CD4-positive, alpha-beta memory T cell (primary cell): ENCODE results near the gene RADX. TPM values are rescaled to one million over a fixed set of nuclear protein-coding genes. Genes with fewer than 3 reads are reported as not detected.
A peak's percentile ranks its signal among the peaks of the same experiment; 100 is the strongest.
"Not testable (repeated sequence)": the region's sequence is repeated elsewhere in the genome, so short reads cannot be mapped to it uniquely, and the experiment has no call there.

Experiments used
- CTCF ChIA-PET: fragments of 350-600 bp; sonication (Branson Sonifier 250); formaldehyde crosslinking; loops from one replicate; lab custom pipeline; 2021; ENCODE audit warnings: inconsistent platforms; ENCODE audit not compliant: partially characterized antibody; lab: Charles Lee
- POLR2A ChIA-PET: fragments of 350-600 bp; sonication (Branson Sonifier 250); formaldehyde crosslinking; loops from one replicate; lab custom pipeline; 2021; ENCODE audit not compliant: partially characterized antibody; lab: Charles Lee
- DNase-seq, 5 donors: peaks; one replicate each; pipeline versions ENCODE4 v3.0.0 to v3.0.0-alpha.2; 2020 to 2022; ENCODE audit warnings: mixed read lengths in 1 of 5
- H3K27ac ChIP-seq: one replicate; pipeline ENCODE4 v1.7.0; 2013; ENCODE audit warnings: low read depth, low read length
- H3K27me3 ChIP-seq: 2 replicates; pipeline ENCODE4 v1.7.0; 2013; ENCODE audit warnings: mild to moderate bottlenecking, low read length, moderate library complexity; ENCODE audit not compliant: insufficient read depth
- H3K36me3 ChIP-seq: 2 replicates; pipeline ENCODE4 v1.7.0; 2013; ENCODE audit warnings: mild to moderate bottlenecking, low read length, moderate library complexity; ENCODE audit not compliant: insufficient read depth
- H3K4me1 ChIP-seq: 2 replicates; pipeline ENCODE4 v1.7.0; 2013; ENCODE audit warnings: mild to moderate bottlenecking, low read length, moderate library complexity; ENCODE audit not compliant: insufficient read depth
- H3K4me3 ChIP-seq, 2 donors: one replicate each; pipeline ENCODE4 v1.7.0; 2013; ENCODE audit warnings: low read length in 2 of 2, mild to moderate bottlenecking in 1 of 2
- H3K9me3 ChIP-seq, 2 donors: one replicate each; pipeline ENCODE4 v1.7.0; 2013; ENCODE audit warnings: low read length in 2 of 2, control low read depth in 1 of 2; ENCODE audit not compliant: control insufficient read depth in 1 of 2
- H3K27ac Mint-ChIP-seq, 7 donors: one replicate each; pipeline ENCODE4 v1.8.0; 2020 to 2021; ENCODE audit warnings: mixed read lengths in 7 of 7, mild to moderate bottlenecking in 6 of 7, inconsistent platforms in 3 of 7, moderate library complexity in 3 of 7
- H3K27me3 Mint-ChIP-seq, 2 donors: one replicate each; pipeline ENCODE4 v1.8.0; 2020 to 2021; ENCODE audit warnings: mixed read lengths in 2 of 2
- H3K36me3 Mint-ChIP-seq, 2 donors: one replicate each; pipeline ENCODE4 v1.8.0; 2020 to 2021; ENCODE audit warnings: mixed read lengths in 2 of 2, inconsistent platforms in 1 of 2, mild to moderate bottlenecking in 1 of 2
- H3K4me1 Mint-ChIP-seq, 4 donors: one replicate each; pipeline ENCODE4 v1.8.0; 2020 to 2021; ENCODE audit warnings: mixed read lengths in 4 of 4, mild to moderate bottlenecking in 1 of 4
- H3K4me3 Mint-ChIP-seq, 8 donors: one replicate each; pipeline ENCODE4 v1.8.0; 2020 to 2021; ENCODE audit warnings: mixed read lengths in 8 of 8, mild to moderate bottlenecking in 7 of 8, moderate library complexity in 6 of 8, inconsistent platforms in 3 of 8
- H3K9me3 Mint-ChIP-seq, 8 donors: one replicate each; pipeline ENCODE4 v1.8.0; 2020 to 2021; ENCODE audit warnings: mixed read lengths in 8 of 8, mild to moderate bottlenecking in 5 of 8, inconsistent platforms in 3 of 8, moderate library complexity in 1 of 8
- intact Hi-C: fragments of 100-400 bp; cut with micrococcal nuclease; formaldehyde crosslinking; loops from one replicate; pipeline ENCODE4 v1.15.1; 2023
- polyA plus RNA-seq, 2 donors: library from polyadenylated mRNA; unstranded; fragments of 300-500 nt; fragmentation: Illumina TruSeq; gene quantifications; one replicate each; pipeline ENCODE4 v1.2.3, GENCODE V29; 2021
- total RNA-seq, 2 experiments: library from RNA; stranded (reverse); gene quantifications; one replicate each; pipeline ENCODE4 v1.2.3, GENCODE V29; 2021

RADX gene
- total and polyA plus RNA-seq, 4 experiments from 2014 or later: 2.4 to 16.2 (median 10.4) TPM

DNA sequence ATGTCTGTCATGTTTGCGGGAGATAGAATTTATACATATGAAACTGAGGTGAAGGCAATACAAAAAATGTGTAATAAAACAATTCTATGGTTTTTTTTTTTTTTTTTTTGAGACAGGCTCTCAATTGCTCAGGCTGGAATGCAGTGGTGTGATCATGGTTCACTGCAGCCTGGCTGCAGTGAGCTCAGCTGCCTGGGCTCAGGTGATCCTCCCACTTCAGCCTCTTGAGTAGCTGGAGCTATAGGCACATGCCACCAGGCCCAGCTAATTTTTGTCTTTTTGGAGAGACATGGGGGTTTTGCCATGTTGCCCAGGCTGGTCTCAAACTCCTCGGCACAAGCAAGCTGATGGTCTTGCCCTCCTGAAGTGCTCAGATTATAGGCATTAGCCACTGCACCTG is 10.1 kb downstream of the RADX start:
- Mint-ChIP-seq H3K4me1 (peaks cover 0 to 2% (median 0%) of the 10 kb centered on the region in 4 donors), H3K9me3 (no peaks in the 10 kb centered on the region), H3K27me3 (no peaks in the 10 kb centered on the region), H3K27ac (no peak overlapping the region), H3K4me3 (no peak overlapping the region), H3K36me3 (peaks cover 3 to 5% of the 10 kb centered on the region in 2 donors)
- POLR2A ChIA-PET: no interaction called here
- Histone ChIP-seq H3K9me3 (no peaks in the 10 kb centered on the region), H3K27me3 (no peaks in the 10 kb centered on the region), H3K36me3 (no peaks in the 10 kb centered on the region), H3K4me3 (no peak overlapping the region), H3K27ac (no peak overlapping the region), H3K4me1 (no peaks in the 10 kb centered on the region)
- CTCF ChIA-PET: no interaction called here
- DNase-seq: no peak
- intact Hi-C loops: no loop called here

DNA sequence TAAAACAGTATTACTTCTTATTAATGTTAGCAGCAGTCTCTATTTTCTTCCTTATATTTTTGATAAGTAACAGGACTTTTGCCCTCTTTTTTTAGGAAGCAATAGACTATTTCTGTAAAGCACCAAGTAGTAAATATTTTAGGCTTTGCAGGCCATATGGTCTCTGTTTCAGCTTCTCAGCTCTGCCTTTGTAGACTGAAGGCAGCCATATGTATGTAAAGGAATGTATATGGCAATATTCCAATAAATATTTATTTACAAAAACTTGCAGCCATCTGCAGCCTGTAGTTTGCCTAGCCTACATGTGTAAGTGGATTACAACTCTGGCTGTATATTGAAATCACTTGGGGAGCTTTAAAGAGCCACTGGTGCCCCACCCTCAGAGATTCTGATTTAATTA is 15.0 kb downstream of the RADX start:
- intact Hi-C loops: no loop called here
- DNase-seq: no peak
- Mint-ChIP-seq H3K4me1 (no peaks in the 10 kb centered on the region), H3K4me3 (no peak overlapping the region), H3K27ac (no peak overlapping the region), H3K27me3 (no peaks in the 10 kb centered on the region), H3K9me3 (no peaks in the 10 kb centered on the region), H3K36me3 (peaks cover 5% of the 10 kb centered on the region in 2 donors)
- Histone ChIP-seq H3K4me3 (no peak overlapping the region), H3K4me1 (no peaks in the 10 kb centered on the region), H3K27ac (no peak overlapping the region), H3K27me3 (no peaks in the 10 kb centered on the region), H3K9me3 (no peaks in the 10 kb centered on the region), H3K36me3 (no peaks in the 10 kb centered on the region)
- ChIA-PET POLR2A (no interaction called here), CTCF (no interaction called here)

DNA sequence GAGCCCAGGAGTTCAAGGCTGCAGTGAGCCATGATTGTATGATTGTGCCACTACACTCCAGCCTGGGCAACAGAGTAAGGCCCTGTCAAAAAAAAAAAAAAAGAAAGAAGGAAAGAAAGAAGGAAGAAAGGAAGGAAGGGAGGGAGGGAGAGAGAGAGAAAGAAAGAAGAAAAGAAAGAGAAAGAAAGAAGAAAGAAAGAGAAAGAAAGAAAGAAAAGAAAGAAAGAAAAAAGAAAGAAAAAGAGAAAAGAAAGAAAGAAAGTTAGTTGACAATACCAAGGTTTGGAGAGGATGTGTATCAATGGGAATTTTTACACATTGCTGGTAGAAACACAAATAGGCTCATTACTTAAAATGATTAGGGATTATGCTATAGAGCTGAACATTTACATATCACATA is 19.8 kb downstream of the RADX start:
- intact Hi-C loops: no loop called here
- Histone ChIP-seq H3K4me1 (no peaks in the 10 kb centered on the region), H3K27me3 (no peaks in the 10 kb centered on the region), H3K27ac (no peak overlapping the region), H3K9me3 (no peaks in the 10 kb centered on the region), H3K4me3 (no peak overlapping the region), H3K36me3 (no peaks in the 10 kb centered on the region)
- H3K9me3 Mint-ChIP-seq: no peaks in the 10 kb centered on the region
- CTCF ChIA-PET: interaction anchor here (0.6 to 1.6 kb wide), 2 partner anchors 12 to 195 kb away, joined by 3 read pairs; no protein-coding TSS in a partner anchor
- H3K27ac Mint-ChIP-seq: no peak overlapping the region
- DNase-seq: no peak
- H3K27me3 Mint-ChIP-seq: no peaks in the 10 kb centered on the region
- H3K4me1 Mint-ChIP-seq: no peaks in the 10 kb centered on the region
- no peak overlapping the region for H3K4me3 Mint-ChIP-seq
- POLR2A ChIA-PET: no interaction called here
- peaks cover 0 to 7% of the 10 kb centered on the region in 2 donors for H3K36me3 Mint-ChIP-seq

GRCh38 chrX:106649523-106650428 is 38.0 kb downstream of the RADX start:
- Histone ChIP-seq H3K27ac (no peak overlapping the region), H3K4me1 (peaks cover 14% of the 10 kb centered on the region), H3K4me3 (no peak overlapping the region), H3K9me3 (no peaks in the 10 kb centered on the region), H3K27me3 (no peaks in the 10 kb centered on the region), H3K36me3 (no peaks in the 10 kb centered on the region)
- ChIA-PET CTCF (no interaction called here), POLR2A (no interaction called here)
- no peak for DNase-seq
- intact Hi-C loops: no loop called here
- H3K4me1 Mint-ChIP-seq: peaks cover 6 to 14% (median 8%) of the 10 kb centered on the region in 4 donors
- H3K27ac Mint-ChIP-seq: peak overlapping the region in 2 of 7 donors; percentile 2 to 60
- H3K9me3 Mint-ChIP-seq: peaks cover 0 to 3% (median 0%) of the 10 kb centered on the region in 8 donors
- peaks cover 4 to 18% of the 10 kb centered on the region in 2 donors for H3K36me3 Mint-ChIP-seq
- H3K4me3 Mint-ChIP-seq: no peak overlapping the region
- H3K27me3 Mint-ChIP-seq: no peaks in the 10 kb centered on the region

DNA sequence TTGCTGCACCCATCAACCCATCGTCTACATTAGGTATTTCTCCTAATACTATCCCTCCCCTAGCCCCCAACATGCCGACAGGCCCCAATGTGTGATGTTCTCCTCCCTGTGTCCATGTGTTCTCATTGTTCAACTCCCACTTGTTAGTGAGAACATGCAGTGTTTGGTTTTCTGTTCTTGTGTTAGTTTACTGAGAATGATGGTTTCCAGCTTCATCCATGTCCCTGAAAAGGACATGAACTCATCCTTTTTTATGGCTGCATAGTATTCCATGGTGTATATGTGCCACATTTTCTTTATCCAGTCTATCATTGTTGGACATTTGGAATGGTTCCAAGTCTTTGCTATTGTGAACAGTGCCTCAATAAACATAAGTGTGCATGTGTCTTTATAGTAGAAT is 41.8 kb downstream of the RADX start:
- H3K27ac Mint-ChIP-seq, CTCF ChIA-PET, POLR2A ChIA-PET: not testable (repeated sequence)

GRCh38 chrX:106670631-106671030 is 58.9 kb downstream of the RADX start:
- H3K27me3 ChIP-seq: no peaks in the 10 kb centered on the region
- H3K4me1 Mint-ChIP-seq: no peaks in the 10 kb centered on the region
- ChIA-PET POLR2A (no interaction called here), CTCF (no interaction called here)
- H3K36me3 ChIP-seq: no peaks in the 10 kb centered on the region
- no peak overlapping the region for H3K27ac ChIP-seq
- intact Hi-C loops: no loop called here
- DNase-seq: no peak
- no peaks in the 10 kb centered on the region for H3K27me3 Mint-ChIP-seq
- H3K9me3 ChIP-seq: no peaks in the 10 kb centered on the region
- H3K4me3 Mint-ChIP-seq: no peak overlapping the region
- H3K4me3 ChIP-seq: no peak overlapping the region
- H3K36me3 Mint-ChIP-seq: peaks cover 0 to 25% of the 10 kb centered on the region in 2 donors
- H3K27ac Mint-ChIP-seq: no peak overlapping the region
- no peaks in the 10 kb centered on the region for H3K4me1 ChIP-seq
- no peaks in the 10 kb centered on the region for H3K9me3 Mint-ChIP-seq

More for the DNA sequence above, 41.8 kb downstream of the RADX start:
- H3K36me3 ChIP-seq, H3K27ac ChIP-seq, H3K9me3 Mint-ChIP-seq, H3K4me3 Mint-ChIP-seq, H3K27me3 Mint-ChIP-seq, DNase-seq, H3K4me3 ChIP-seq, intact Hi-C loops, H3K27me3 ChIP-seq, H3K9me3 ChIP-seq: not testable (repeated sequence)
- H3K4me1 Mint-ChIP-seq: peaks cover 5 to 13% (median 7%) of the 10 kb centered on the region in 4 donors
- peaks cover 14% of the 10 kb centered on the region for H3K4me1 ChIP-seq
- peaks cover 10 to 23% of the 10 kb centered on the region in 2 donors for H3K36me3 Mint-ChIP-seq

GRCh38 chrX:106672527-106672926 is 60.7 kb downstream of the RADX start:
- Histone ChIP-seq H3K4me3 (no peak overlapping the region), H3K4me1 (no peaks in the 10 kb centered on the region), H3K36me3 (no peaks in the 10 kb centered on the region), H3K27ac (no peak overlapping the region), H3K27me3 (no peaks in the 10 kb centered on the region), H3K9me3 (no peaks in the 10 kb centered on the region)
- Mint-ChIP-seq H3K36me3 (peaks cover 0 to 23% of the 10 kb centered on the region in 2 donors), H3K9me3 (no peaks in the 10 kb centered on the region), H3K27me3 (no peaks in the 10 kb centered on the region), H3K4me1 (no peaks in the 10 kb centered on the region), H3K27ac (no peak overlapping the region), H3K4me3 (no peak overlapping the region)
- intact Hi-C loops: no loop called here
- ChIA-PET POLR2A (no interaction called here), CTCF (no interaction called here)
- no peak for DNase-seq
